Activated CD4-positive, alpha-beta T cell treated with anti-CD3 and anti-CD28 coated beads, Interleukin-2, amount 50 U/mL, for 16 hours (primary cell): ENCODE data around the gene TUSC7.

ENCODE experiments used
- DNase-seq: peaks from one replicate; pipeline ENCODE4 v3.0.0-alpha.2; 2020

The TUSC7 gene

DNA sequence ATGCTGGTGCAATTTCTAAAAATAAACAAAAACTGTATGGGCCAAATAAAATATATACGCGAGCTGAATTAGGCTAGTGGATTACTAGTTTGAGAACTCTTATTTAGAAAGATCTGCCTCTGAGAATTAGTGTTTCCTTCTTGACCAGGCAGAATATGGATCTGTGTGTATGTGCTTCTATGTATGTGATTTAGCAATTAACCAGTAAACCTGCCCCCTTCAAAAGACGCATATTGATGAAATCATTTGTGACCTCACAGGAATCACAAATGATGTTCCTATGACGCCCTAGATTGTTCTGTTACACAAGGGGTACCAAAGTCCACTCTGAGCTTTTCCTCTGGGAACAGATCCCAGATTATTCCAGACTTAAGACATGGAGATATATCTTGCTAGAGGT lies at the start of gene TUSC7:
TUSC7 (plus strand) TSS at position 301 of the 400 bp plus-strand sequence.
- DNase-seq = no peak

DNA sequence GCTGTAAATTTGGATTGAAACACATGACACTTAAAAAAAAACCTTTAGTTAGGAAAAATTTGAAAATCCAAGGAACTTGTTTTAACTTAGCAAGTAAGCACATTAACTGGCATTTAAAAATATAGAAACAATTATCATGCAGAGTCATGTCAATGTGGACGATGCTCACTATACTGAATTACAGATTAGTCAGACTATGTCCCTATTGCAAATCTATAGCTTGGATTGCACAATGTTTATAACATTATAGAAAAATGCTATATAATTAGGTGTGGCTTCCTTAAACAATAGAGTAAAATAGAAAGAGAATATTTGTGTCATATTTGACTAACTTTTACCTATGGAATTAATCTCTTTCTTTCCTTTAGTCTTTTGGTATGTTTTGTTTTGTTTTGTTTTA lies 48.4 kb upstream of the TUSC7 start:
- no peak for DNase-seq

DNA sequence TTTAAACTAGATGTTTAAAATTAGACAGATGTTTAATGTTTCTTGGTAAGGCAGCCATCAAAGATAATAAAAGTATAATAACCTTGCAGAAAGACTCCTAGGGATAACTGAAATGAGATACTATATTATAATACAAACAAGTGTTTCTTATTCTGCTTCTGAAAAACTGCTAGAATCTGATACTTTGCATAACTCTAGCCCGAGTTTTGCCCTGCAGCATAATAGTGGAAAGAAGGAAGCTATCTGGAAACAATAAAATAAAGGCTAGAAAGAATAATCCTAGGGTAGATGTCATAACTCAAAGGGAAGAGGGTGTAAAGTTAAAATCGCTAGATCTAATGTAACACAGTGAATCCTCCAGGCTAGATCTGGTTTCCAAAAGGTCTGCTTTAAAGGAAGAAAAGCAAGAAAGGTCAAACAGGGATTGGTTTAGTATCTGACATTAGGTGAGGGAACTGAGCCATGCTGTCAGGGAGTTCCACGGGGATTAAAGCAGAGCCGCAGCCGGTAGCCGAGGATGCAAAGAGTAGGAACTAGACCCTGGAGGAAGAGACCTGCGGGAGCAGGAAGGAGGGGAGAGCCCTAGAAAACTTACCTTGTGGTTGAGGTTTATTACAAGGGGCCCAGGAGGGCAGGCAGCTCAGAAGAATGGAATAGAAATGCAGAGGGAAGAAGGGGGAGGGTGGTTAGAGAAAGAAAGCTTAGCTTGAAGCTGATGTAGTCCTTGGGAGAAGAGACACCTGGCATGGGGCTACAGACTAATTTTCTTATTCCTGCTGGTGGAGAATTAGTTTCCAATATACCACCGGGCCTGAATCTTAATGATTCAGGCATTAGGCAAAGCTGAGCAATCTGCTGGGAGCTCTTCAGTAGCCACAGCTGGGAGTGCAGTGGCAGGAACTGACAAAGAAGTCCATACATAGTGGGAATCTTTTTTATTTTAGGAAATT lies 46.1 kb upstream of the TUSC7 start:
- no peak for DNase-seq

DNA sequence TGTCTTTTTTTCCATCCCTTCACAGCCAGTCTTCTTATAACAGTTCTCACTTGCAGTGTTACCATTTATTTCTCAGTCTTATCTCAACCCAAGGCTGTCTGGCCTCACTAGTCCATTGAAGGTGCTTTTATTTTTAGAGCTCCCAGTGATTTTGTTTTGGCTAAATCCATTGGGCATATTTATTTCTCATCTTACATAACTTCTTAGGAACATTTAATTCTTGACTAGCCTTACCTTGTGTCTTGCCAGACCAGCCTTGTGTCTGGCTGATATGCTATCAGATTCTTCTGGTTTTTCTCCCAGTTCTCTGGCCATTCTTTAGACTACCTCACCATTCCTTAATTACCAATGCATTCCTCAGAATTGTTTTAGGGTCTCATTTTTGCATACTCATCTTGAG lies 42.3 kb upstream of the TUSC7 start:
- DNase-seq = no peak

DNA sequence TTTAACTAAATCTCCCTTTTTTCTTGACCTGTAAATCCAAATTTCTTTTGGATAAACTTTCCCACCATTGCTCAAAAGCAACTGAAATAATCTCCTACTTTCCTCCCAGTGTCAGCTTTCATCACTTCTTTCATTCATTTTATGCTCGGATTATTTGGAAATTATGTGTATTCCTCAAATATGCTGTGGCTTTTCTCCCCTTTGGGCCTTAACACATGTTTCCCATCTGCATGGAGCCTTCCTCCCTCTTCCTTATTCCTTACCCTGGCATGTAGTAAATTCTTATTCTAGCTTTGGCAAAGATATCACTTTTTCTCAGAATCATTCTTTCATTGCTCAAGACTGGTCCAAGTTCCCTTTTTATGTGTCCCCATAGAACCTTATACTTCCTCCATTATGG lies 41.8 kb upstream of the TUSC7 start:
- no peak for DNase-seq

DNA sequence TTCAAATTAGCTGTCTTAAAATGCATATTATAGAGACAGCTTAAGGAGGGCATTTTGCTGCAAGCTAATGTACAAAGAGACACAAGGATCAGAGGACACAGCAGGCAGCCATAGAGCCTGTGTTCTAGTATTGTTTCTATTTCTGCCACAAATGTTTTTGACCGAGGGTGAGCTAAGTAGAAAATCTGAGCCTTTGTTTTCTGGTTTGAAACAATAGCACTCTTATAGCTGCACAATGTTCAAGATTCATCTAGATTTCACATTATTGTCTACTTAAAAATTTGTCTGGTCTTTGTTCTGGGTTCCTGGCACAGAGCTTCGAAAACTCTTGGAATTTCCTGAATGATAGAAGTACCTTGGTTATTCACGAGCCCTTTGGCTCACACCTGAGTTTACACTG lies 40.0 kb upstream of the TUSC7 start:
- DNase-seq = no peak

DNA sequence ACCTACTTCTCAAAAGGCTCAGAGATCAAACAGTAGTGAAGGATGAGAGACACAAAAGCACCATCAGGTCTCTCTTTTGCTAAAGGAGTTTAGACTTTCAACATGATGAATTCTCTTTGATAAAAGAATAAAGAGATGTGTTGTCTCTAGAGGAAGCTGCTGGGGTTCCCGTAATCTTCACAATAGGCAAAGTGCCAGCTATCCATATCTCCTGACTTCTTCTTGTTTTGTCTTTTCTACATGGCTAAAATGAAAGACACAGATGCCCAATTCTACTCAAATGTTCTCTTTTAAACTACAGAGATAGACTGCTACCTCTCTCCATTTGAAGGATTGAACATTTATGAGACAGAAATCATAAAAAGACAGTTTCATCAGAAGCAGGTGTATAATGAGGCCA lies 38.4 kb upstream of the TUSC7 start:
- no peak for DNase-seq

DNA sequence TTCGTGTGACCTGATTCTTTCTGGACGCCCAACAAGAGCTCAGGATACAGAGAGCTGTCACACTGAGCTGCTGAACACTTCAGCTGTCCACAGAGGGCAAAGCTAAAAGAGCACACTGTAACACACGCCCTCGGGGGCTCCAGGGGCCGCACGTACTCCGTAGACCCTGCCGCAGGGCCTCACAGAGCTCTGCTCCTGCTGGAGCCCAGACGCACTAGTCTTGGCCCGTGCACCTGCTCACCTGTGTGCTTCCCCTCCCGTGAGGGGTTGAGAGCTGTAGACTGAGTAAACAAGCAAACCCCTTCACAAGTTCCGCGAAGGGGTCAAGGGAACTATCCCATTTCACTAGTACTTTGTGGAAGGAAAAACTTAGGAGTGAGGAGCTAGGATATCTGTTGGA lies 30.7 kb upstream of the TUSC7 start:
- no peak for DNase-seq

DNA sequence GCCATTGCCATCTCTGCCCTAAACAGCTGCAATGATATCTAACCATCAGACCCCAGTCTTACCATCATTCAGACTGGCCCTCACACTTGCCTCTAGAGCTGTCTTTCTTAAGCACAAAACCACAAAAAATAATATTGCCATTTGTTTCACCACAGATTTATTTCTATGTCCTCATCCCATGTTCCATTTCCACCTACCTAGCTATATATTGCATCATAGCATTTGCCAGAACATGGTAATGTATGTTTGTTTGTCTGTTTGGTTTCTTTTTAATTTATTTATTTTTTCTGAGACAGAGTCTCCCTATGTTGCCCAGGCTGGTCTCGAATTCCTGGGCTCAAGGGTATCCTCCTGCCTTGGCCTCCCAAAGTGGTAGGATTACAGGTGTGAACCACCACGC lies 18.5 kb upstream of the TUSC7 start:
- no peak for DNase-seq

DNA sequence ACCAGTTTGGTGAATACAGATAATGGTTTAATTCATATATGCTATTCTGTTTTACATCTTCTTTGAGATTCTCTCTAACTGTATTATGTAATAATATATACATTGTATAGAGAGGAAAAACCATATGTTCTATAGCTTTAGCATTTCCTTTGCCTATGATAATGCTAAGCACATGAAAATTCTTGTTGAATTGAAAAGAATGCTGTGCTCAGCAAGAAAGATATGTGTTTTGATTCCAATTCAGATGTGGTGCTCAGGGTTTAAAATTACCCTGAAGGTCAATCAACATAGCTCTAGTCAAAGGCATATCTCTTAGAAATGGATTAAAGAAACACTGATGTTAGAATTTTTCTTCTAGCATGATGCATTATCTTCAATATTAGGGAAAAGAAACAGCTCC lies 8.5 kb upstream of the TUSC7 start:
- DNase-seq = no peak

DNA sequence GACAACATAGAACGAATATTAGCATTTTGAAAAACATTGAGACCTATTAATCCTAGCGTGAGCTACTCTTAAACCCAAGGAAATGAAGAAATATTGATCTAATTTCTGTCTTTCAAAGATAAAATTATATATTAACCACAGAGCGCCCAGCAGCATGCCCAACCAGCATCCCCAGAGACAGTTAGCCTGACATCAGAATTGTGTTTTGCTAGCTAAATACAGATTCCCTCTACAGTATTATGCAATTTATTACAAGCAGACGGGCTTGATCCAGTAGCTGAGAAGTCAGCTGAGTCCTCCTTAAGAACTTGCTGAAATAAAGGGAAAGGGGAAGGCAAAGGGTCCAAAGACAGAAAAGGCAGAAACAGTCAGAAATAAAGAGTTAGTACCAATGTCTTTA lies 7.2 kb upstream of the TUSC7 start:
- DNase-seq = no peak

DNA sequence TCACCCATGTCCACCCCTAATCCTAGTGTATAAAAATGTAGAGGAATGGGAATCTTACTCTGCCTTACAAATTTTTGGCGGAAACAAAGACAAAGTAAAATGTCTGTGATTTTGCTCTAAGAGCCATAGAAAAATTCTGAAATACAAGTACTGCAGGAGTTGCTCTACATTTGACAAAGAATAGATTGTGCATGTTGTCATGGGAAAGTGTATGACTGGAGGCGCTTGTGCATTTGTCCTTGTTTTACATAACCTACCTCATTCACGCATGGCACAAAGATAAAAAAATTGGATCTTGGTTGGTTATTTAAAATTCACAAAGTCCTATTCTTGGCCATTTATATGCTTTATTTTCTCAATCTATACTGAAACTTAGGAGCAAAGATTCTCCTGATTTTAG lies 2.0 kb upstream of the TUSC7 start:
- no peak for DNase-seq

DNA sequence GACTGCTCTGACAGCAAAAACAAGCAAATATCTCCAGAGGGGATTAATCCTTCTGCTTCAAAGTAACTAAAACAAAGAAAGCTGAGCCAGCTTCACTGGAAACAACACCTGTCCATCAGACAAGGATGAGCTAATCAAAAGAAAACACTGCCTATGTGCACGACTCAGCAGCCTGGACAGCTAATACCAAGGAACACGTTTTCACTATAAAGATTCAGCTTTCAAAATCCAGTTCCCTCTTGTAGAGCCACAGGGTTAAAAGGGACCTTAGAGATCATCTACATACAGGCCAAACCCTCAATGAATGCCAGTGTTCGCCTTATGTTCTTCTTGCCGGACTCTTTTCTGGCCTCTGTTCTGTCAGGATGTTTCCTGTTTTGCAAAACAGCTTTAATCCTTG lies 6.9 kb downstream of the TUSC7 start:
- no peak for DNase-seq

DNA sequence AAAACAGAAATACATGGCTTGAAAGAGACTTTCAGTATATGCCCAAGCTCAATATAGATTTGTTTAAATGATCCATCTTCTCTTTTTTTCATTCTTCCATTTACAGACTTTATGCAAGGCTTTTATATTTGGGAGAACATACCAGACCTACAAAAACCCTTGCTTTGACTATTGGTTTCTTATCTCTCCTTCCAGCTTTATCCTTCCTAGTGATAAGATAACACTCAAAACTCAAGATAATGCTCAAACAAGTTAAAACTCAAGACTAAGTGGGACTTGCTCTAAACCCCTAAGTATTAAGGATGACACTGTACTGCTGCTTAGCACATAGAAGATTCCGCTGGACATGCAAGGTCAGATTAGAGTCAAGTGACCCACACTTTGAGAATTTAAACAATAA lies 8.0 kb downstream of the TUSC7 start:
- DNase-seq = no peak

DNA sequence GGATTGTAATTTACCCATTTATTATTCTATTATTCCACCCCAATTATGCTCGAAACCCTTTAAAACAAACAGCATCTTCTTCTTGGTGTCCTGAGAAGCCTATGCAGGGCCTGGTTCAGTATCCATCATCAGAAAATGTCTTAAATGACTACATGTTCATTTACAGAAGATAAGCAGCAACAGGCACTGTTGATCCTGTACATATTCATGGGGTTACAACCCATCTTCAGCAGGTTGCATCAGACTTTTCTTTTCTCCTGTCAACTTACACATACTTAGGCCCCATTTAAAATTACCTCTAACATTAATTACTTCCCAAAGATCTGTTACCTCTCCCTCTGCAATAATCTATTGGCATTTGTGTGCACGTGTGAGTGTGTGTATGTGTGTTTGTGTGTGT lies 18.9 kb downstream of the TUSC7 start:
- no peak for DNase-seq

DNA sequence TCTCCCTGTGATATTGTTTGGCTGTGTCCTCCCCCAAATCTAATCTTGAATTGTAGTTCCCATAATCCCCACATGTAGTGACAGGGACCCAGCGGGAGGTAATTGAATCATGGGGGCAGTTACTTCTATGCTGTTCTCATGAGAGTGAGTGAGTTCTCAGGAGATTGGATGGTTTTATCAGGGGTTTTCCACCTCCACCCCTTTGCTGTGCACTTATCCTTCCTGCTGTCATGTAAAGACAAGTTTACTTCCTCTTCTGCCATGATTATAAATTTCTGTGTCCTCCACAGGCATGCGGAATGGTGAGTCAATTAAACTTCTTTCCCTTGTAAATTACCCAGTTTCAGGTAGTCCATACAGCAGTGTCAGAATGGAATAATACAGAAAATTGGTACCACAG lies 24.7 kb downstream of the TUSC7 start:
- DNase-seq = no peak

DNA sequence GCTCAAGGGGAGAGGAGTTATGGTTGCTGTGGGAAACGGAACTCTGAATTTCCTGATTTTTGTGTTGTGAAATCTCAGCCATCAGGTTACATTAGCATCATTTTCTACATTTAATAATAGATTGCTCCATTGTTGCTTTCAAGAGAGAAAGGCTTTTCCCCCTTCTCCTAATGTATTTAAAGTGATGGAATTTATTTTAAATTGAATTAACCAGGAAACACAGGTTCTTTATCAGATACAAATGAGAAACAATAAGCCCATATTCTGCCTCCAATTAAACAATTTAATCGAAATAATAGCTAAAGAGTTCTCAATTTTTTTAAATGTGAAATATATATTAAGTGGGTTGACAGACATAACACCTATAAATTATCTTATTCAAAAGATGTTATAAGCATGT lies 30.1 kb downstream of the TUSC7 start:
- DNase-seq = no peak

DNA sequence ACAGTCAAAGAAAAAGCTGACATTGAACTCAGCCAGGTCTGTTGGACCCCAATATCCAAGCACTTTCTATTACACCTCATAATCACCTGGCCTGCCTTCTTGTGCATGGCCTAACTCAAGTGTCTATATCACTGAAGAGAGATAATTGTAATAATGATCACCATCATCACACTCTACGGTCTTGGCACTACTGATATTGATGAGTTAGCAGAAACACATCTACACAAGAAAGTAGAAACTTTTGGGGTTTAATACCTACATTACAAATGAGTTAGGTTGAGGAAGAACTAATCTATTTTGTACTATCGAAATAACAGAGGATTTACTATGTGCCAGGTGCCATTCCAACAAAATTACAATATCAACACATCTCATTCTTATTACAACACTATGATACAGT lies 30.7 kb downstream of the TUSC7 start:
- DNase-seq = no peak

DNA sequence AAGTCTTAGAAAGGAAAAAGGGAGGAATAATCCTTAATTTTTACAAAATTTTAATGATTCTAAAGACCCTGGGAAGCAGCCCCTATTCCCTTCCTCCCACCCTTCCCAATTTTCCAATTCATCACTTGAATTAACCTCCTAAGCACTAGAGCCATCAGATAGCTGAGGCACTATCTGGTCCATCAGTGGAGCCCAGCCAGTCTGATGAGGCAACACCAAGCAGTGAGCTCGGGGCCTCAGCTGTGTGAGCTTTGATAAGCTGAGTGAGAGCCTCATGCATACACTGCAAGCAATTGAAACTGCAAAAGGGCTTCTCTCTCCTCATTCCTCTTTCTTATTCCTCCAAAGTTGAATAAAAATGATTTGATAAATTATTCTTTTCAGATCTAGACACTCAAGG lies 31.9 kb downstream of the TUSC7 start:
- DNase-seq = no peak

DNA sequence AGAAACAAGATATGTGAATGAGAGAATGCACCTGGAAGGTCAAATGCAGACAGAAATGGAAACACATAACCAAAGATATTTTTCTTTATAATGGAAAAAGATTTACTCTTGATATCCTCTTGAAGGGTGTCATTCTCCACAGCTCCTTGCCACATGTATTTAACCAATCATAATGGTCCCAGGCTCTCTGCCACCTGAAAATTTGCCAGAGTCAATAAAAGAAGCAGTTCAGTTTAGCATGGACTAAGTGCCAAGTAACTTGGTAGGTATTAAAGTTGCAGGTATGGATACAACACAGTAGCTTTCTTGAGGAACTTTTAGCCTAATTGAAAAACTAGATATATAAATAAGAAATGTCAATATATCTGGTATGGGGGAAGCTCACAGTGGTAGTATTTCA lies 33.5 kb downstream of the TUSC7 start:
- no peak for DNase-seq

DNA sequence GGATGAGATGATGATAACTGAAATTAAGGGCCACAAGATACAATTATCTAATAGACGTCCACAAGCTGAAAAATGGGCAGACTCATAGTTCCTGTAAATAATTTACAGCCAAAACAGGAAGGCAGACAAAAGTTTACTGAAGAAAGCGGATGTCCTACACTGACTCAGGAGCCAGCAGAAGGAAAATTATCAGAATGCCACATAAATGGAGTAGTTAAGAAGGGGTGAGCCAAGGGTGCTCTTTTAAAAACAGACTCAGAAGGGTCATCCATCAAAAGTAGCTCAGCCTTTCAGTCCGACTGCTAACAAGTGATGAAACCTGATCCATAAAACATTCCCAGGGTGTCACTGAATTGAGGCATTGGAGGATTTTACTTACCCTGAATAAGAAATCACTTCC lies 39.8 kb downstream of the TUSC7 start:
- no peak for DNase-seq

DNA sequence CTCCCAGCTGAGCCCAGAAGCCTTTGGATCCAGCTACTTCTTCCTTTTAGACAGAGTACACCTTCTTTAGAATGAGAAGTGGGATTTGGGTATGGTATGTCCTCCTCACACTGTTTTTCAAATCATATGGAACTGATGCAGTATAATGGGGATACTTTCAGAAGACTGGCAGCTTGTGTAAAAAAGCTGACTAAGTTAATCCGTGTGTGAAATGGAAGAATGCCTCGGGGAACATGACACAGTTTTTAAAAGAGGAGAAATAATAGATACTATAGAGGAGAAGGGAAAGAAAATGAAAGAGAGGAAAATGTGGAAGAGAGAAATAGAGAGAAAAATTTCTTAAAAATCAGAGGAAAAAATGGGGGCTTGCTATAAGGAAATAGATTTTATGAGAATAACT lies 47.7 kb downstream of the TUSC7 start:
- no peak for DNase-seq

DNA sequence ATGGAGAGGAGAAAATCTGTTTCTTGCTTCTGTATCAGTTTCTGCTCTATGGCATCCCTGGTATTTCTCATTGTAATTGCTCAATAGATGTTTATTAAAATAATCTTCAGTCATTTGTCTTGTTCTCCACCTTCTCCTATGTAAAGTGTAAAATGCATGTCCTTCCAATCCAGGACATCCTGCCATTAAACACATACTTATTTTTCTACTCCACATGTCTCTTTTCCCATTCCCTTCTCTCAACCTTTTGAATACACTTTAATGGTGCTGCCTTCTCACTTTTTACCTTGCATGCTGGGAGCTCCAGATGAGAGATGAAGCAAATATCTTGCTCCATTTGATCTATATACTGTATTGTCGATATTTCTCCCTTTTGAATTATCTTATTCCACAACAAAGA lies 49.7 kb downstream of the TUSC7 start:
- no peak for DNase-seq
